A673 (cell line): Measurements from ENCODE around the gene ANGPTL2. TPM values are rescaled to one million over a fixed set of nuclear protein-coding genes. Genes with fewer than 3 reads are reported as not detected.

ENCODE experiments used
- BruUV-seq: library from RNA; stranded (reverse); fragments of 400-500 nt; replicated peaks from 2 replicates; lab custom pipeline; 2021; lab: Mats Ljungman, UMichigan
- CTCF ChIA-PET: fragments of 300-600 bp; sonication (Branson Sonifier 250); formaldehyde crosslinking; loops from one replicate; lab custom pipeline; 2022; ENCODE audit warnings: antibody characterized with exemption; lab: Charles Lee
- POLR2A ChIA-PET: fragments of 300-600 bp; sonication (Branson Sonifier 250); formaldehyde crosslinking; loops from one replicate; lab custom pipeline; 2022; ENCODE audit warnings: antibody characterized with exemption; ENCODE audit not compliant: low non-redundant PET; lab: Charles Lee
- DNase-seq: peaks from one replicate; pipeline ENCODE4 v3.0.0-alpha.2; 2015; ENCODE audit warnings: low spot score
- H3K27ac ChIP-seq: fragments of 200-600 bp; sonication (generic); 2 replicates; pipeline ENCODE4 v1.5.1; 2016; ENCODE audit warnings: mixed run types, low read depth, mild to moderate bottlenecking, mixed read lengths, antibody characterized with exemption, low read length; ENCODE audit not compliant: poor library complexity, severe bottlenecking
- H3K27me3 ChIP-seq: fragments of 200-600 bp; sonication (generic); replicated peaks from 2 replicates; pipeline ENCODE4 v1.6.1; 2017; ENCODE audit warnings: mixed run types, low read depth, mild to moderate bottlenecking, mixed read lengths, antibody characterized with exemption, low read length; ENCODE audit not compliant: insufficient read depth, poor library complexity
- H3K36me3 ChIP-seq: fragments of 200-600 bp; sonication (generic); 2 replicates; pipeline ENCODE4 v1.6.1; 2016; ENCODE audit warnings: mixed run types, mild to moderate bottlenecking, mixed read lengths, antibody characterized with exemption, low read length; ENCODE audit not compliant: insufficient read depth, poor library complexity, severe bottlenecking
- H3K4me1 ChIP-seq: fragments of 200-600 bp; sonication (generic); 2 replicates; pipeline ENCODE4 v1.6.1; 2017; ENCODE audit warnings: mixed run types, mild to moderate bottlenecking, mixed read lengths, antibody characterized with exemption, low read length; ENCODE audit not compliant: insufficient read depth, poor library complexity, severe bottlenecking
- H3K4me3 ChIP-seq: fragments of 200-600 bp; sonication (generic); 2 replicates; pipeline ENCODE4 v1.5.1; 2016; ENCODE audit warnings: low read depth, mixed run types, mild to moderate bottlenecking, mixed read lengths, low read length; ENCODE audit not compliant: poor library complexity, severe bottlenecking
- H3K9me3 ChIP-seq: fragments of 200-600 bp; sonication (generic); 2 replicates; pipeline ENCODE4 v1.6.1; 2016; ENCODE audit warnings: mixed run types, low read depth, mild to moderate bottlenecking, mixed read lengths, antibody characterized with exemption, low read length; ENCODE audit not compliant: poor library complexity, severe bottlenecking
- EZH2 ChIP-seq: fragments of 200-600 bp; sonication (generic); IDR thresholded peaks from 2 replicates; pipeline ENCODE4 v1.6.1; 2017; ENCODE audit warnings: borderline replicate concordance, low read depth, mild to moderate bottlenecking, mixed read lengths, antibody characterized with exemption, low read length; ENCODE audit not compliant: poor library complexity, severe bottlenecking
- intact Hi-C: fragments of 100-400 bp; cut with micrococcal nuclease; formaldehyde crosslinking; loops from one replicate; pipeline ENCODE4 v1.10.0; 2022; ENCODE audit not compliant: unreplicated experiment
- total RNA-seq: library from RNA; stranded (reverse); gene quantifications from 2 replicates; pipeline ENCODE4 v1.2.3, GENCODE V29; 2021
- TF ChIP-seq, protein P1 (sequence below): fragments of 300-800, 200-600 bp; sonication (generic); conservative IDR thresholded peaks from 2 replicates; pipeline ENCODE4 v1.5.1; 2017; ENCODE audit warnings: low read depth, mild to moderate bottlenecking, antibody characterized with exemption, low read length, moderate library complexity, mixed read lengths

ANGPTL2 gene
- total RNA-seq, 1 experiment from 2014 or later, result 2.5 TPM

DNA sequence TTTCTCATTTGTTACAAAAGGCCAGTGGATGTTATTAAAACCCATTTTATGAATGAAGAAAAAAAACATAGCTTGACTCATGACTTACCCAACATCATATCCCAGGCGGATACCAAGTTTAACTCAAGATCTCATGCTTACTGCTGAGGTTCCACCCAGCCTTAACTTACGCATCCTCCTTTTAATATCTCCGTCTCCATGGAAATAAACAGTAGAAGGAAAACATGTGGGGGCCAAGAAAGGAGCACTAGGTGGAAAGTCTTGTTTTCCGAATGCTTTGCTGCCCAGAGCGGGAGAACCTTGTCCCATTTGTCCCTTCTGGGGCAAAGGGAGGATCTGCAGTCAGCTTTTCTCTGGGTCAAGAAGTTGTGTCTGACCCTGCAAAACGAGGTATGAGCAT lies 44.1 kb downstream of the ANGPTL2 start:
- Histone ChIP-seq H3K27me3 (no peaks in the 10 kb centered on the region), H3K4me3 (no peak overlapping the region), H3K36me3 (no peaks in the 10 kb centered on the region), H3K4me1 (no peaks in the 10 kb centered on the region), H3K9me3 (no peaks in the 10 kb centered on the region), H3K27ac (no peak overlapping the region)
- intact Hi-C loops, result no loop called here
- BruUV-seq, result no TSS peak
- DNase-seq, result no peak
- no peak for TF ChIP-seq EZH2
- TF ChIP-seq, protein P1, sequence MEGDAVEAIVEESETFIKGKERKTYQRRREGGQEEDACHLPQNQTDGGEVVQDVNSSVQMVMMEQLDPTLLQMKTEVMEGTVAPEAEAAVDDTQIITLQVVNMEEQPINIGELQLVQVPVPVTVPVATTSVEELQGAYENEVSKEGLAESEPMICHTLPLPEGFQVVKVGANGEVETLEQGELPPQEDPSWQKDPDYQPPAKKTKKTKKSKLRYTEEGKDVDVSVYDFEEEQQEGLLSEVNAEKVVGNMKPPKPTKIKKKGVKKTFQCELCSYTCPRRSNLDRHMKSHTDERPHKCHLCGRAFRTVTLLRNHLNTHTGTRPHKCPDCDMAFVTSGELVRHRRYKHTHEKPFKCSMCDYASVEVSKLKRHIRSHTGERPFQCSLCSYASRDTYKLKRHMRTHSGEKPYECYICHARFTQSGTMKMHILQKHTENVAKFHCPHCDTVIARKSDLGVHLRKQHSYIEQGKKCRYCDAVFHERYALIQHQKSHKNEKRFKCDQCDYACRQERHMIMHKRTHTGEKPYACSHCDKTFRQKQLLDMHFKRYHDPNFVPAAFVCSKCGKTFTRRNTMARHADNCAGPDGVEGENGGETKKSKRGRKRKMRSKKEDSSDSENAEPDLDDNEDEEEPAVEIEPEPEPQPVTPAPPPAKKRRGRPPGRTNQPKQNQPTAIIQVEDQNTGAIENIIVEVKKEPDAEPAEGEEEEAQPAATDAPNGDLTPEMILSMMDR, result no peak
- ChIA-PET POLR2A (no interaction called here), CTCF (no interaction called here)

DNA sequence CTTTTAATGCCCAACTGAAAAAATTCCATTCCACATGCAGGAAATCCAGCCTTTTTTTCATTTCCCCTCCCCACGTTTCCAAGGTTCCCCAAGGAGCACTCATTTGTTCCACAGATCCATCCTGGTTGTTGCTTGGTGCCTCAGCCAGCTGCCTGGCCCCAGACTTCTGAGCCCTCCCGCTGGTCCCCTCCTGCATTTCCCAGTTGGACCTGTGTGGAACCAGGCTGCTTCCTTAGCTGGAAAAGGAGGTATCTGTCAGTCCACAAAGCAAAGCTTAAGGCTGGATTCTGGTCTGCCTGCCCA lies 44.8 kb downstream of the ANGPTL2 start:
- BruUV-seq, result no TSS peak
- H3K27ac ChIP-seq, result no peak overlapping the region
- H3K27me3 ChIP-seq, result no peaks in the 10 kb centered on the region
- H3K4me1 ChIP-seq, result no peaks in the 10 kb centered on the region
- no peak overlapping the region for H3K4me3 ChIP-seq
- TF ChIP-seq, protein P1, result no peak
- TF ChIP-seq EZH2, result no peak
- no peaks in the 10 kb centered on the region for H3K9me3 ChIP-seq
- no peaks in the 10 kb centered on the region for H3K36me3 ChIP-seq
- intact Hi-C loops, result no loop called here
- ChIA-PET CTCF (no interaction called here), POLR2A (interaction anchor here (0.6 kb wide), 1 partner anchor 254 kb away, joined by 25 read pairs; no protein-coding TSS in a partner anchor)
- no peak for DNase-seq

DNA sequence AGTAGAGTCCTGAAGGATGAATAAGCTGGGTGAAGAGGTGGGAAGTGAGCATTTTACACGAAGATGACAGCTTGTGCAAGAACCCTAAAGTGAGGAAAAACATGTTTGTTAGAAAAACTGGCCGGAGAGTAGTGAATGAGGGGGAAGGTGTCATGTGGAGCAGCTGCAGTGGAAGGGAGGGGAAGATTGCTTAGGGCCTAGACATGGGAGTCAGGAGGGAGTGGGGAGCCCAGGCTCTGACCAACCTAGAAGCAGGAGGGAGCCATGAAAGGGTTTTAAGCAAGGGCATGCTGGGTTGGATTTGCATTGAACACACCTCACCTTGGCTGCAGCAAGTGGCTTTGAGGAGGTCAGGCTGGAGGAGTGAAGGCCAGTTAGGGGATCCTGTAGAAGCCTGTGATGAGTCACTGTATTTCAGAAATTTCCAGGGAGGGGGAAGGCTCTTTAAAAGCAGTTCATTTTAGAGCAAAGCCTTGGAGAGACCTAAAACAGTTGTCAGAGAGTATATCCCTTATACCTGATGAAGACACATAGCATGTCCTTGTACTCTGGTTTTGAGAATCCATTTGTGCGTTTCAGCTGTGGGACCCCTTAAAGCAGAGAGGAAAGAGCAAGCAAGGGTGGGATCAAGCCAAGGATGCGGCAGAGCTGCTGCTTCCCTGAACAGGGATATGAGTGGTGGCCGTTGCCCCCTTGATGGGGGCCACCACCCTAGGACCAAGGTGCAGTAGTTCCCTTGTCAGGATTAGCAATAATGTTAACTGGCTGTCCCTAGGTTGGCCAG lies 45.4 kb downstream of the ANGPTL2 start:
- no peaks in the 10 kb centered on the region for H3K36me3 ChIP-seq
- no peaks in the 10 kb centered on the region for H3K9me3 ChIP-seq
- ChIA-PET CTCF (no interaction called here), POLR2A (interaction anchor here (0.6 kb wide), 1 partner anchor 253 kb away, joined by 25 read pairs; no protein-coding TSS in a partner anchor)
- intact Hi-C loops, result no loop called here
- no peaks in the 10 kb centered on the region for H3K4me1 ChIP-seq
- H3K4me3 ChIP-seq, result no peak overlapping the region
- no peak for TF ChIP-seq EZH2
- TF ChIP-seq, protein P1, result no peak
- H3K27me3 ChIP-seq, result no peaks in the 10 kb centered on the region
- BruUV-seq, result no TSS peak
- DNase-seq, result no peak
- H3K27ac ChIP-seq, result no peak overlapping the region
